Mesenchymal stem cell (in vitro differentiated cells and primary cell): ENCODE data around the gene ERBB4.

Experiments used
- DNase-seq: peaks from one replicate; pipeline ENCODE4 v3.0.0-alpha.2; 2013
- H2AFZ ChIP-seq: one replicate; pipeline ENCODE4 v1.6.1; 2013; ENCODE audit warnings: low read depth, mild to moderate bottlenecking, control low read depth, inconsistent platforms, low read length, moderate library complexity
- H2AK5ac ChIP-seq: 2 replicates; pipeline ENCODE4 v1.6.1; 2013; ENCODE audit warnings: low read length, moderate library complexity, mild to moderate bottlenecking, inconsistent platforms; ENCODE audit not compliant: severe bottlenecking
- H2BK120ac ChIP-seq: one replicate; pipeline ENCODE4 v1.6.1; 2013; ENCODE audit warnings: low read depth, mild to moderate bottlenecking, inconsistent platforms, low read length, moderate library complexity
- H2BK12ac ChIP-seq, 2 experiments: one replicate each; pipeline ENCODE4 v1.6.1; 2013; ENCODE audit warnings: inconsistent platforms in 2 of 2, low read length in 2 of 2, mild to moderate bottlenecking in 2 of 2, moderate library complexity in 2 of 2, control low read depth in 1 of 2
- H2BK15ac ChIP-seq: one replicate; pipeline ENCODE4 v1.6.1; 2013; ENCODE audit warnings: mild to moderate bottlenecking, low read depth, inconsistent platforms; ENCODE audit not compliant: poor library complexity, severe bottlenecking
- H2BK5ac ChIP-seq: 2 replicates; pipeline ENCODE4 v1.6.1; 2013; ENCODE audit warnings: low read depth, mild to moderate bottlenecking, low read length, control low read depth, inconsistent platforms; ENCODE audit not compliant: poor library complexity, severe bottlenecking
- H3K14ac ChIP-seq, 2 experiments: one replicate each; pipeline ENCODE4 v1.6.1; 2013; ENCODE audit warnings: inconsistent platforms in 2 of 2, low read length in 2 of 2, control low read depth in 1 of 2, mild to moderate bottlenecking in 1 of 2, moderate library complexity in 1 of 2
- H3K18ac ChIP-seq, 2 experiments: one replicate each; pipeline ENCODE4 v1.6.1; 2013; ENCODE audit warnings: inconsistent platforms in 2 of 2, low read length in 2 of 2, control low read depth in 1 of 2, low read depth in 1 of 2, mild to moderate bottlenecking in 1 of 2
- H3K23ac ChIP-seq, 2 experiments: one replicate each; pipeline ENCODE4 v1.6.1; 2013; ENCODE audit warnings: inconsistent platforms in 2 of 2, low read length in 2 of 2, mild to moderate bottlenecking in 2 of 2, moderate library complexity in 2 of 2, control low read depth in 1 of 2
- H3K27ac ChIP-seq: 2 replicates; pipeline ENCODE4 v1.5.1; 2013; ENCODE audit warnings: mild to moderate bottlenecking, moderate library complexity, low read length, control low read depth, inconsistent platforms; ENCODE audit not compliant: poor library complexity, severe bottlenecking
- H3K27me3 ChIP-seq, 2 experiments: 2 replicates each; pipeline versions ENCODE4 v1.6.1 to v1.7.0; 2013; ENCODE audit warnings: low read length in 2 of 2, mild to moderate bottlenecking in 2 of 2, moderate library complexity in 2 of 2, control low read depth in 1 of 2, inconsistent platforms in 1 of 2; ENCODE audit not compliant: control insufficient read depth in 1 of 2, insufficient read depth in 1 of 2
- H3K36me3 ChIP-seq, 2 experiments: 2 replicates each; pipeline versions ENCODE4 v1.6.1 to v1.7.0; 2013; ENCODE audit warnings: low read length in 2 of 2, control low read depth in 1 of 2, inconsistent platforms in 1 of 2, low read depth in 1 of 2, mild to moderate bottlenecking in 1 of 2; ENCODE audit not compliant: insufficient read depth in 2 of 2, control insufficient read depth in 1 of 2
- H3K4ac ChIP-seq, 2 experiments: one replicate each; pipeline ENCODE4 v1.6.1; 2013; ENCODE audit warnings: inconsistent platforms in 2 of 2, low read length in 2 of 2, mild to moderate bottlenecking in 2 of 2, moderate library complexity in 2 of 2, control low read depth in 1 of 2, low read depth in 1 of 2
- H3K4me1 ChIP-seq: 2 replicates; pipeline ENCODE4 v1.6.1; 2013; ENCODE audit warnings: low read depth, low read length, control low read depth; ENCODE audit not compliant: control insufficient read depth, insufficient read depth
- H3K4me2 ChIP-seq: 2 replicates; pipeline ENCODE4 v1.6.1; 2013; ENCODE audit warnings: low read length, mild to moderate bottlenecking, inconsistent platforms; ENCODE audit not compliant: poor library complexity, severe bottlenecking
- H3K4me3 ChIP-seq, 2 experiments: 2 replicates each; pipeline versions ENCODE4 v1.5.1 to v1.7.0; 2013; ENCODE audit warnings: low read length in 2 of 2, mild to moderate bottlenecking in 2 of 2, control low read depth in 1 of 2, low read depth in 1 of 2; ENCODE audit not compliant: insufficient read depth in 1 of 2
- H3K79me1 ChIP-seq: replicated peaks from 2 replicates; pipeline ENCODE4 v1.6.1; 2013; ENCODE audit warnings: mild to moderate bottlenecking, control low read depth, low read length, inconsistent platforms; ENCODE audit not compliant: poor library complexity, severe bottlenecking
- H3K9ac ChIP-seq: 2 replicates; pipeline ENCODE4 v1.7.0; 2013; ENCODE audit warnings: mild to moderate bottlenecking, low read length, moderate library complexity
- H3K9me3 ChIP-seq: 2 replicates; pipeline ENCODE4 v1.7.0; 2013; ENCODE audit warnings: mild to moderate bottlenecking, low read length; ENCODE audit not compliant: control insufficient read depth
- H4K8ac ChIP-seq: one replicate; pipeline ENCODE4 v1.6.1; 2013; ENCODE audit warnings: inconsistent platforms, mild to moderate bottlenecking, low read length, moderate library complexity
- H4K91ac ChIP-seq: one replicate; pipeline ENCODE4 v1.6.1; 2013; ENCODE audit warnings: mild to moderate bottlenecking, low read length, inconsistent platforms
- WGBS: methylation state at CpG from one replicate; pipeline ENCODE4 v1.1.7; 2013; ENCODE audit warnings: mixed read lengths; 5-methylcytosine and 5-hydroxymethylcytosine counted together

ERBB4 gene

DNA sequence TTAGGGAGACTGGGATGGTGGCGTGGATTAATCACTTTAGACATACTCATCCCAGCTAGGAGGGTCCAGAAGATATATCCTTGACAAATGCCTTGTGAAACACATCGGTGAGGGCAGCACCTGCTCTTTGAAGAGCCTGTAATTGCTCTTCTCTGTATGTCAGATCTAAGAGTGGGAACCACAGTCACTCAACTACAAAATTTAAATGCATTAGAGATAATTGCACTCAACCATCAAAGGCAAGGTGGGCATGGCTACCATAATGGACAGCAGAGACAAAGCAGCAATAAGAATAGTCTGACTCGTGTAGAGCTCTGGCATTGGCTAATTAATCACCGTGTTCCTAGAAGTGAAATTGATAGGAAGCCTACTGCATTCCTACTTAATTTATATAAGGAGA lies 96.8 kb downstream of the ERBB4 start:
- Histone ChIP-seq H3K23ac (no peak overlapping the region), H2BK12ac (no peak overlapping the region), H3K36me3 (no peaks in the 10 kb centered on the region), H3K4me2 (no peak overlapping the region), H2BK120ac (no peak overlapping the region), H3K4ac (no peak overlapping the region), H2BK15ac (no peak overlapping the region), H3K4me3 (no peak overlapping the region), H4K91ac (no peak overlapping the region), H2BK5ac (no peak overlapping the region), H3K9me3 (peaks cover 31% of the 10 kb centered on the region), H3K9ac (no peak overlapping the region), H3K14ac (no peak overlapping the region), H2AFZ (no peak overlapping the region), H3K27ac (no peak overlapping the region), H3K27me3 (no peaks in the 10 kb centered on the region), H3K79me1 (no peaks in the 10 kb centered on the region), H3K4me1 (no peaks in the 10 kb centered on the region), H3K18ac (no peak overlapping the region), H2AK5ac (no peak overlapping the region), H4K8ac (no peak overlapping the region)
- DNase-seq, result no peak
- 64% methylated on average over 2 of the region's 4 CpGs for WGBS

DNA sequence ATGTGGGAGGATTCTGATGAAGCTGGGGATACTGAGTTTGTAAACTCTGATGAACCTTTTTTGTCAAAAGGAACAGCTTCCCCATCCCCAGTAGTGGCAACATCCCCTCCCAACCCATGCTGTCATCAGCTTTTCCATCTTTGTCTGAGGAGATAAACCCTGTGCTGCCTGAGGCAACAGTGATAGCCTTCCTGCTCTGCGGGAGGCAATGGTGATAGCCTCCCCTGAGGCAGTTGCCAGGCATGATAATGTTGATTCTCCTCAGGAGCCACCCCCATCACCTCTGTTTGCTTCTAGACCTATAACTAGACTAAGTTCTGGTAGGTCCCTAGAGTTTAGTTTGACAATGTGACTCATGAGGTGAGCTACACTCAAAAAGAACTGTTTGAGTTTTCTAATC lies 97.5 kb downstream of the ERBB4 start:
- no peak overlapping the region for H3K27ac ChIP-seq
- H2BK12ac ChIP-seq, result no peak overlapping the region
- no peak for DNase-seq
- no peak overlapping the region for H4K8ac ChIP-seq
- no peak overlapping the region for H3K9ac ChIP-seq
- H3K4me2 ChIP-seq, result no peak overlapping the region
- no peak overlapping the region for H2BK15ac ChIP-seq
- no peaks in the 10 kb centered on the region for H3K36me3 ChIP-seq
- no peak overlapping the region for H3K18ac ChIP-seq
- no peaks in the 10 kb centered on the region for H3K27me3 ChIP-seq
- H3K23ac ChIP-seq, result no peak overlapping the region
- no peak overlapping the region for H3K4ac ChIP-seq
- H2BK120ac ChIP-seq, result no peak overlapping the region
- H2BK5ac ChIP-seq, result no peak overlapping the region
- H3K79me1 ChIP-seq, result no peaks in the 10 kb centered on the region
- no peak overlapping the region for H3K14ac ChIP-seq
- H3K9me3 ChIP-seq, result peaks cover 31% of the 10 kb centered on the region
- H2AK5ac ChIP-seq, result no peak overlapping the region
- H2AFZ ChIP-seq, result no peak overlapping the region
- H4K91ac ChIP-seq, result no peak overlapping the region
- WGBS, result 100% methylated on average over 1 of the region's 1 CpG
- peak overlapping the region in 1 of 2 experiments; percentile 9 for H3K4me3 ChIP-seq
- H3K4me1 ChIP-seq, result no peaks in the 10 kb centered on the region

DNA sequence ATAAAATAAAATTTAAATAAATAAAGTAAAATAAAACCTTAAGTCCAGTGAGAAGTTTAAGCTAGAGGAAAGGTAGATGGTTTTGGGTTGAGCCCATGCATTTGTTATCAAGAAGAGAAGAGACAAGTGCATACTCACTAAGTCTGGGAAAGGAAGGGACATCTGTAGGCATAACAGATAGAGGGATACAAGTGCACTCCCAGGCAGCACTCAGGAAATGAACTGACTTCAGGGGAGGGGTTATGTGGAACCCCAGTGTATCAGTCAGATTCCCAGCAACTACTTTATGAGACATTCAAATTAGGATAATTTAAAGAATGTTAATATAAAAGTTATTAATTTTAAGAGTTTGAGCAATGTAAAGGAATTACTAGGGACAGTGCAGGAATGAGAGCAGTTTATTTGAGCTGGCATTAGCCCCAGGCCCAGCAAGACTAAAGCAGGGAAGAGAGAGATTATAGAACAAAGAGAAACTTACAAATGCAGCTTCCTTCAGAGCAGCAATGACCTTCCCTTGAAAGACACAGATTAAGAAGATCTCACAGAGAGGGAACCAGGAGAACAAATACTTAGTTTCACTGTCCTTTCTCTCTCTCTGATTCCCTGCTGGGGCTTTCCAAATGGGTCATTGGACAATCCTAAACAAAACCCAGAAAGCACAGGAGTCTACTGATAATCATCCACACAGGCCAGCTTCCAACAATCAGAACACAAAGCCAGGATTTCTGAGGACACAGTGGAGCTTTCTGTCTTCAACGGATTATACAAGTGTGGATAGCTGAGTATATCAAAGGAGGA lies 109.7 kb downstream of the ERBB4 start:
- Histone ChIP-seq H3K4ac (no peak overlapping the region), H3K27me3 (no peaks in the 10 kb centered on the region), H4K8ac (no peak overlapping the region), H3K79me1 (no peaks in the 10 kb centered on the region), H2BK15ac (no peak overlapping the region), H2BK5ac (no peak overlapping the region), H3K23ac (no peak overlapping the region), H3K4me2 (no peak overlapping the region), H3K4me1 (no peaks in the 10 kb centered on the region), H2BK12ac (no peak overlapping the region), H3K14ac (no peak overlapping the region), H3K9me3 (peaks cover 7% of the 10 kb centered on the region), H2AFZ (no peak overlapping the region), H2AK5ac (no peak overlapping the region), H2BK120ac (no peak overlapping the region), H4K91ac (no peak overlapping the region), H3K27ac (no peak overlapping the region), H3K36me3 (no peaks in the 10 kb centered on the region), H3K9ac (no peak overlapping the region), H3K4me3 (no peak overlapping the region), H3K18ac (no peak overlapping the region)
- WGBS, result 80% methylated on average over 1 of the region's 1 CpG
- no peak for DNase-seq

DNA sequence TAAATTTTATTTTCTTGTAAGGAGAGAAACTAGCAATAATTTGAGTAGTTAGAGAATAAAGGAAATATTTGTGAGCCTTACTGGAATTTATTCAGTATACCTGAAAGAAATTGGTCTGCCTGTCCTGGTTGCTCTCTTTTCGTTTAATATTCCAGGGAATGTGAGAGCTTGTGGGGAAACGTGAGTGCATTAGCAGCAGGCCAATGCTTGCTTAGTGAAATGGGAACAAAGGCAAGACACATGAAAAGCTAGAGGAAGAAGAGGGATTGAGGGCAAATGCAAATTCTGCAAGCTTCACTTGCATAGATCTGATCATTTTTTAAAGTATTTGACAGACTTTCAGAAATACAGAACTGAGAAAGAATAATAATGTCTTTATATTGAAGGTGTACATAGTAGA lies 111.0 kb downstream of the ERBB4 start:
- no peak overlapping the region for H2AFZ ChIP-seq
- no peak overlapping the region for H3K27ac ChIP-seq
- peaks cover 8% of the 10 kb centered on the region for H3K9me3 ChIP-seq
- no peak overlapping the region for H4K91ac ChIP-seq
- no peak overlapping the region for H3K4ac ChIP-seq
- no peaks in the 10 kb centered on the region for H3K79me1 ChIP-seq
- no peak for DNase-seq
- no peak overlapping the region for H2BK5ac ChIP-seq
- no peak overlapping the region for H2BK15ac ChIP-seq
- no peak overlapping the region for H2AK5ac ChIP-seq
- no peaks in the 10 kb centered on the region for H3K4me1 ChIP-seq
- no peaks in the 10 kb centered on the region for H3K27me3 ChIP-seq
- WGBS, result 54% methylated on average over 2 of the region's 2 CpGs
- no peak overlapping the region for H3K23ac ChIP-seq
- no peak overlapping the region for H2BK12ac ChIP-seq
- H3K18ac ChIP-seq, result no peak overlapping the region
- no peak overlapping the region for H3K14ac ChIP-seq
- H3K36me3 ChIP-seq, result no peaks in the 10 kb centered on the region
- H3K9ac ChIP-seq, result no peak overlapping the region
- H4K8ac ChIP-seq, result no peak overlapping the region
- no peak overlapping the region for H3K4me2 ChIP-seq
- no peak overlapping the region for H2BK120ac ChIP-seq
- no peak overlapping the region for H3K4me3 ChIP-seq
